HEK293T (cell line): ENCODE data around the gene TTLL9.

ENCODE experiments used
- CTCF ChIA-PET: fragments of 350-600 bp; formaldehyde crosslinking; extraction: SDS; loops from one replicate; lab custom pipeline; 2021; ENCODE audit warnings: antibody characterized with exemption, inconsistent platforms; lab: Yijun Ruan, JAX
- POLR2A ChIA-PET: fragments of 350-600 bp; formaldehyde crosslinking; extraction: SDS; loops from one replicate; lab custom pipeline; 2020; ENCODE audit warnings: antibody characterized with exemption, inconsistent platforms; lab: Yijun Ruan, JAX
- DNase-seq: peaks from one replicate; pipeline ENCODE4 v3.0.0; 2012; ENCODE audit warnings: mixed read lengths; ENCODE audit errors: extremely low spot score
- ARNT ChIP-seq: fragments of 450-650 bp; IDR thresholded peaks from 2 replicates; pipeline ENCODE4 v1.6.1; 2017; ENCODE audit warnings: mild to moderate bottlenecking
- BHLHE40 ChIP-seq: fragments of 450-650 bp; IDR thresholded peaks from 2 replicates; pipeline ENCODE4 v1.6.1; 2016; ENCODE audit warnings: mild to moderate bottlenecking, moderate library complexity, borderline replicate concordance
- CTBP1 ChIP-seq: fragments of 450-650 bp; IDR thresholded peaks from 2 replicates; pipeline ENCODE4 v1.6.1; 2016; ENCODE audit warnings: borderline replicate concordance
- ELF4 ChIP-seq: fragments of 450-650 bp; IDR thresholded peaks from 2 replicates; pipeline ENCODE4 v1.6.1; 2017; ENCODE audit warnings: antibody characterized with exemption
- FOXA1 ChIP-seq: fragments of 450-650 bp; IDR thresholded peaks from 2 replicates; pipeline ENCODE4 v1.6.1; 2016; ENCODE audit warnings: mild to moderate bottlenecking
- FOXK2 ChIP-seq: fragments of 450-650 bp; IDR thresholded peaks from 2 replicates; pipeline ENCODE4 v1.6.1; 2016; ENCODE audit warnings: mild to moderate bottlenecking
- FOXM1 ChIP-seq: fragments of 450-650 bp; IDR thresholded peaks from 2 replicates; pipeline ENCODE4 v1.6.1; 2017; ENCODE audit warnings: mild to moderate bottlenecking, borderline replicate concordance
- HDGF ChIP-seq: fragments of 450-650 bp; IDR thresholded peaks from 2 replicates; pipeline ENCODE4 v1.6.1; 2017; ENCODE audit warnings: antibody characterized with exemption, borderline replicate concordance
- L3MBTL2 ChIP-seq: fragments of 450-650 bp; conservative IDR thresholded peaks from 2 replicates; pipeline ENCODE4 v1.6.1; 2016; ENCODE audit warnings: mild to moderate bottlenecking
- LEF1 ChIP-seq: fragments of 450-650 bp; IDR thresholded peaks from 2 replicates; pipeline ENCODE4 v1.6.1; 2017; ENCODE audit warnings: mild to moderate bottlenecking, borderline replicate concordance
- NFRKB ChIP-seq: fragments of 450-650 bp; IDR thresholded peaks from 2 replicates; pipeline ENCODE4 v1.6.1; 2016; ENCODE audit warnings: mild to moderate bottlenecking, moderate library complexity
- SP1 ChIP-seq: fragments of 450-650 bp; IDR thresholded peaks from 2 replicates; pipeline ENCODE4 v1.6.1; 2017
- SUZ12 ChIP-seq: fragments of 450-650 bp; IDR thresholded peaks from 2 replicates; pipeline ENCODE4 v1.6.1; 2016; ENCODE audit warnings: mild to moderate bottlenecking
- TARDBP ChIP-seq: fragments of 450-650 bp; IDR thresholded peaks from 2 replicates; pipeline ENCODE4 v1.6.1; 2016
- ZNF384 ChIP-seq: fragments of 450-650 bp; IDR thresholded peaks from 2 replicates; pipeline ENCODE4 v1.6.1; 2016
- TF ChIP-seq, protein P1 (sequence below): fragments of 450-650 bp; IDR thresholded peaks from 2 replicates; pipeline ENCODE4 v1.6.1; 2016

TTLL9 gene

DNA sequence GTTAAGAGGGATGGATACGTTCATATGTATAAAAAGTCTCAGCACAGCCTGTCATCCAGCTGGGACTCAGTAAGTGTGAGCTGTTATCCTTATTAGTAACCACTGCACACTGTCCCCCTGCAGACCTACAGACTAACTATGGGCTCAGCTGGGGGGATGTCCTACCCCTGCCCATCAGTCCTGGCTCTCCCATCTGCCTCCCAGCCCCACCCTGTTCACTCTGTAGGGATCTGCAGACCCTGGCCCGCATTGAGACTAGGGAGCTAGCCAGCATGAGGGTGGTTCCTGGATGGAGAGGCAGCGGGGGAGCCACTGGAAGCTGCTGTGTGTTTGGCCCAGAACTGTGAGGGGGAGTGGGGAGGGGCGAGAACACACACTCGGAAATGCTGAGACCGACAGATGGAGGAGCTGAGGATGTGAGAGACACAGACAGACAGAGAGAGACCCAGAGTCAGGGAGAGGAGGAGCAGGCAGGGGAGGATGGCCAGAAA, 114.6 kb downstream of the TTLL9 start:
- TF ChIP-seq SUZ12: no peak
- no peak for TF ChIP-seq CTBP1
- no peak for TF ChIP-seq SP1
- no peak for TF ChIP-seq HDGF
- no peak for TF ChIP-seq NFRKB
- no peak for TF ChIP-seq ARNT
- TF ChIP-seq L3MBTL2: no peak
- TF ChIP-seq, protein P1, sequence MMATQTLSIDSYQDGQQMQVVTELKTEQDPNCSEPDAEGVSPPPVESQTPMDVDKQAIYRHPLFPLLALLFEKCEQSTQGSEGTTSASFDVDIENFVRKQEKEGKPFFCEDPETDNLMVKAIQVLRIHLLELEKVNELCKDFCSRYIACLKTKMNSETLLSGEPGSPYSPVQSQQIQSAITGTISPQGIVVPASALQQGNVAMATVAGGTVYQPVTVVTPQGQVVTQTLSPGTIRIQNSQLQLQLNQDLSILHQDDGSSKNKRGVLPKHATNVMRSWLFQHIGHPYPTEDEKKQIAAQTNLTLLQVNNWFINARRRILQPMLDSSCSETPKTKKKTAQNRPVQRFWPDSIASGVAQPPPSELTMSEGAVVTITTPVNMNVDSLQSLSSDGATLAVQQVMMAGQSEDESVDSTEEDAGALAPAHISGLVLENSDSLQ: no peak
- TF ChIP-seq FOXM1: no peak
- no peak for TF ChIP-seq BHLHE40
- no peak for TF ChIP-seq LEF1
- no peak for TF ChIP-seq FOXA1
- no peak for TF ChIP-seq ELF4
- TF ChIP-seq TARDBP: no peak
- TF ChIP-seq FOXK2: no peak
- no peak for DNase-seq
- CTCF ChIA-PET: no interaction called here
- POLR2A ChIA-PET: no interaction called here

DNA sequence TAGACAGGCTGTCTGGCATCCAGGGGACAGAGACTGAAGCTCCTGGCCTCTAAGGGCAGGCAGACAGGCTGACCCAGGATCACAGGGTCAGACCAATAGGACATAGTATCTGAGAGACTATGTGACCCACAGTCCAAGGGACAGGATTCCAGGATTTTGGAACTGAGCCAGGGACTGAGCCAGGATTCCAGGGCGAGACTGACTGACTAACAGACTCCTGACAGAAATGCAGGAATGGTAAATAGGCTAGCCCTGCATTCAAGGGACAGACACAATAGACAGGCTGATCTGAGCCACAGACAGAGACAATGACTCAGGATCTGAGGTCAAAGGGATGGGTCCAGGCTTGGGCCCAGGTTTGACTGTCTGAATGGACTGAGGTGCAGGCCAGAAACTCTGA, 117.3 kb downstream of the TTLL9 start:
- no peak for DNase-seq
- CTCF ChIA-PET: no interaction called here
- no peak for TF ChIP-seq FOXK2
- TF ChIP-seq L3MBTL2: no peak
- TF ChIP-seq TARDBP: no peak
- no peak for TF ChIP-seq SP1
- TF ChIP-seq FOXA1: no peak
- TF ChIP-seq ARNT: no peak
- no peak for TF ChIP-seq LEF1
- POLR2A ChIA-PET: no interaction called here

DNA sequence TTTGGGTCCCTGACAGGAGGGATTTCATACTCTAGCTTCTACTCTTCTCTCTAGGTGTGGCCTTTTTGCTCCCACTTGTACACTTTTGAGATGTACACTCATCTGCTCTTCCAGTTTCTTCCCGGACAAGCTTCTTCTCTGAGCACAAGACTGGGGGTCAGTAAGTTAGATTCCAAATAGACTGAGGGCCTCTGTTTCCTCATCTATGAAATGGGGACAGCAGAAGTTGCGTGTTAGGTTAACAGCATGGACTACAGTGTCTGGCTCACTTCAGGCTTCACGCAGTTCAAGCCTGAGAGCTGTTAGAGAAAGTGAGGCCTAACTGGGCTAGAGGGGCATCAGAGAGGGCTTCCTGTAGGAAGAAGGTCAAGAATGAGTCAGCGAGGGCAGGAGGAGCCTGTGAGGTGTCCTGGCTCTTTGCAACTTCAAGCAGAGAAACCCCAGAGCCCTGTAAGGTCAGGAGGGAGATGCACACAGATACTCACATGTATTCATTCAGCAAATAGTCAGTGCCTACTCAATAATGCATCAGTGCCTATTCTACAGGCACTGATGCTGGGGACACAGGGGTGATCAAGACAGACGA, 118.1 kb downstream of the TTLL9 start:
- POLR2A ChIA-PET: no interaction called here
- CTCF ChIA-PET: no interaction called here
- TF ChIP-seq SP1: no peak
- no peak for TF ChIP-seq ZNF384
- no peak for TF ChIP-seq L3MBTL2
- TF ChIP-seq FOXA1: no peak
- TF ChIP-seq CTBP1: no peak
- TF ChIP-seq HDGF: no peak
- no peak for TF ChIP-seq SUZ12
- no peak for TF ChIP-seq BHLHE40
- no peak for TF ChIP-seq FOXM1
- TF ChIP-seq LEF1: no peak
- TF ChIP-seq FOXK2: no peak
- TF ChIP-seq ARNT: no peak
- no peak for TF ChIP-seq TARDBP
- no peak for DNase-seq

DNA sequence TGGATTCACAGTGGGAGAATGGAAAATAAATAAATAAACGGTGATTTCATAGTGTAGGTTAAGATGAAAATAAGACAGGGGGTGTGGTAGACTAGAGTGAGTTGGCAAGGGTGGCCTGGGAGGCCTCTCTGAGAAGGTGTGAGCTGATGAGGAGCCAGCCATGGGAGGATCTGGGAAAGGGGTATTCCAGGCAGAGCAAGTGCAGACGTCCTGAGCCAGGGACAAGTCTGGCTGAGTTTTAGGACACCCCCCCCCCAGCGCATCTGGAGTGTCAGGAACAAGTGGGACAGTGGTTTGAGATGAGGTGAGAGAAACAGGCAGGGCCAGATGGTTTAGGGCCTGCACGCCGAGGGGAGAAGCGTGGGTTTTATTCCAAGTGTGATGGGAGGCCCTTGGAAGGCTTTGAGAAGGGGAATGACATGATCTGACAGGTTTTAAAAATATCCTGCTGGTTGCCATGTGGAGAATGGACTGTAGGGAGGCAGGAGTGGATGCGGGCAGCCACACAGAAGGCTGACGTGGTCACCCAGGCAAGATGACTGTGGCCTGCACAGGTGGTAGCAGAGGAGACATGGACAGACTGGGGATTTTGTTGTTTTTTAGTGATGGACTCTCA, 118.7 kb downstream of the TTLL9 start:
- ChIA-PET CTCF (no interaction called here), POLR2A (no interaction called here)
- DNase-seq: no peak
- TF ChIP-seq LEF1: no peak

DNA sequence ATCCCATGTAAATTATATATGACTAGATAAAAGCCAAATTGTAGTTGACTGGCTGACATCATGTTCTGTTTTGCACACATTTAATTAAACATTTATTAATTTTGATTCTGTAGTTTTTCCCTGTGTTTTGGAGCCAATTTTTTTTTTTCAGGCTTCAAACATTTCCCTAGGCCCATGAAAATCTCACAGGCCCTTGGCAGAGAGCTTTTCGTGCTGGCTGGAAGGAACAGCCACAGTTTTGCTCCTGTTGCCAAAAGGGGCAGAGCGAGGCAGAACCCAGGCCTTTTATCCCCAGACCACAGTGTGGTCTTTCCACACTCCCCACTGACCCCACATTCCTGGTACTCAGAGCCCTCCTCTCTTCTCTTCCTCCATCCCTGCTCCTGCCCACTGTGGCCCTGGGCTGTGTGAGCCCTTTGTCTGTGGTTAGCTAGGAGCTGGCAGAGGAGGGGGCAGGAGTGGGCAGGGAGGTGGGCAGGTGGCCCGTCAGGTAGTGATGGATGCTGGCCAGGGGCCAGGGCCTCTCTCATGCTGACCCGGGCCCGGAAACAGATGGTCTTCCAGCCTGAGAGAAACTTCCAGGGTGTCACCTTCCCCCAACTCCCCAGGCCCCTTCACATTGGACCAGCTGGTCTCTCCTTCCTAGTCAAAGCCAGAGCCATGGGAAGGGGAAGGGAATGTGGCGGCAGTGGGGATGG, 120.4 kb downstream of the TTLL9 start:
- ChIA-PET CTCF (interaction anchor here (1.0 kb wide), 1 partner anchor 41 kb away, joined by 3 read pairs; no protein-coding TSS in a partner anchor), POLR2A (no interaction called here)
- TF ChIP-seq L3MBTL2 (no peak), BHLHE40 (no peak), LEF1 (no peak), NFRKB (no peak), FOXA1 (no peak), TARDBP (no peak), FOXM1 (no peak), SUZ12 (no peak), FOXK2 (no peak), ZNF384 (no peak), ARNT (no peak), ELF4 (no peak), CTBP1 (no peak), HDGF (no peak), SP1 (no peak)
- TF ChIP-seq, protein P1: no peak
- no peak for DNase-seq

DNA sequence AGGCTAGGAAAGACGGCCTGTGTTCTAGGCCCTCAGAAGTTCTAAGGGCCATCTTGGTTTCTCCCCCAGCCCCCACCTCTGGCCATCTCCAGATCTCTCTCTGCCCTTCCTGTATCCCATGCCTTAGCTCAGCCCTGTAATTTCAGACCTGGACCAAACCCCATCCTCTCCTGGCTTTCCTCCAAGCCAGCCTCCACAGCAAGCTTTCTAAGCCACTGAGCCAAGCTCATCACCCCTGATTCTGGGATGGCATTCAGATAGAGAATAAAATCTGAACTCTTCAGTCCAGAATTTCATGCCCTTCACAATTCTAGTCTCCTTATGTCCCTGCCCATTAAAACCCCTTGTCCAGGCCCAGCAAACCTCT, 120.9 kb downstream of the TTLL9 start:
- ChIA-PET CTCF (no interaction called here), POLR2A (no interaction called here)
- TF ChIP-seq CTBP1 (no peak), FOXK2 (no peak), HDGF (no peak), FOXA1 (no peak), ARNT (no peak), NFRKB (no peak), SP1 (no peak), LEF1 (no peak), BHLHE40 (no peak), ZNF384 (no peak), FOXM1 (no peak), ELF4 (no peak), L3MBTL2 (no peak), SUZ12 (no peak), TARDBP (no peak)
- TF ChIP-seq, protein P1: no peak
- DNase-seq: no peak
